SK-N-SH (cell line): ENCODE data around the gene SLC7A1. TPM values are rescaled to one million over a fixed set of nuclear protein-coding genes. Genes with fewer than 3 reads are reported as not detected.

Source experiments
- CTCF ChIA-PET: fragments of 300-600, 350-600 bp; formaldehyde crosslinking; extraction: SDS; loops from one replicate; lab custom pipeline; 2021; lab: Yijun Ruan, JAX
- POLR2A ChIA-PET: fragments of 350-600 bp; sonication (Branson Sonifier 250); formaldehyde crosslinking; extraction: SDS; loops from one replicate; lab custom pipeline; 2020; ENCODE audit warnings: antibody characterized with exemption, inconsistent platforms; lab: Yijun Ruan, JAX
- DNase-seq: peaks from one replicate; pipeline ENCODE4 v3.0.0; 2012
- H2AFZ ChIP-seq: fragments of 200-600 bp; sonication (generic); 2 replicates; pipeline ENCODE4 v1.8.1; 2016; ENCODE audit warnings: antibody characterized with exemption, mild to moderate bottlenecking, low read depth
- H3F3A ChIP-seq: fragments of 200-600 bp; sonication (generic); replicated peaks from 2 replicates; pipeline ENCODE3; 2016; ENCODE audit warnings: antibody characterized with exemption, mild to moderate bottlenecking; ENCODE audit not compliant: insufficient read depth
- H3K27ac ChIP-seq, 2 experiments: fragments of 200-500 bp in 1 of 2; fragments of 200-600 bp in 1 of 2; sonication (Bioruptor generic) in 1 of 2; sonication (generic), shearing (Covaris generic) in 1 of 2; 2 replicates each; pipeline versions ENCODE4 v1.5.1 to v1.6.1; 2014 to 2016; ENCODE audit warnings: low read depth in 2 of 2, inconsistent platforms in 1 of 2, low read length in 1 of 2, mild to moderate bottlenecking in 1 of 2, mixed read lengths in 1 of 2
- H3K27me3 ChIP-seq: fragments of 200-600 bp; sonication (generic), shearing (Covaris generic); 2 replicates; pipeline ENCODE4 v1.6.1; 2016; ENCODE audit warnings: mixed run types; ENCODE audit not compliant: insufficient read depth
- H3K36me3 ChIP-seq, 2 experiments: fragments of 200-500 bp in 1 of 2; fragments of 200-600 bp in 1 of 2; sonication (Bioruptor generic) in 1 of 2; sonication (generic) in 1 of 2; replicated peaks in 1 of 2; 2 replicates each; pipeline versions ENCODE3 to v1.5.1; 2014 to 2016; ENCODE audit warnings: low read length in 1 of 2, mild to moderate bottlenecking in 1 of 2; ENCODE audit not compliant: insufficient read depth in 2 of 2, control insufficient read depth in 1 of 2
- H3K4me1 ChIP-seq, 2 experiments: fragments of 200-500 bp in 1 of 2; fragments of 200-600 bp in 1 of 2; sonication (Bioruptor generic) in 1 of 2; sonication (generic), shearing (Covaris generic) in 1 of 2; 2 replicates each; pipeline versions ENCODE4 v1.5.1 to v1.6.1; 2014 to 2016; ENCODE audit warnings: low read depth in 1 of 2, low read length in 1 of 2, mixed run types in 1 of 2; ENCODE audit not compliant: insufficient read depth in 2 of 2, control insufficient read depth in 1 of 2
- H3K4me2 ChIP-seq: fragments of 200-600 bp; sonication (generic), shearing (Covaris generic); 2 replicates; pipeline ENCODE4 v1.6.1; 2017; ENCODE audit warnings: mixed run types
- H3K4me3 ChIP-seq, 2 experiments: fragments of 200-500 bp in 1 of 2; fragments of 200-600 bp in 1 of 2; sonication (Bioruptor generic) in 1 of 2; sonication (generic), shearing (Covaris generic) in 1 of 2; 2 replicates each; pipeline versions ENCODE4 v1.5.1 to v1.8.1; 2014 to 2016; ENCODE audit warnings: low read depth in 2 of 2, inconsistent platforms in 1 of 2, low read length in 1 of 2, mild to moderate bottlenecking in 1 of 2, mixed read lengths in 1 of 2, moderate library complexity in 1 of 2
- H3K79me2 ChIP-seq: fragments of 200-600 bp; sonication (generic); 2 replicates; pipeline ENCODE4 v1.8.1; 2017; ENCODE audit warnings: mild to moderate bottlenecking; ENCODE audit not compliant: insufficient read depth
- H3K9ac ChIP-seq: fragments of 200-600 bp; sonication (generic); 2 replicates; pipeline ENCODE4 v1.6.1; 2017; ENCODE audit warnings: mixed run types
- H3K9me2 ChIP-seq: fragments of 200-600 bp; sonication (generic); 2 replicates; pipeline ENCODE4 v1.6.1; 2017; ENCODE audit warnings: mixed run types
- H3K9me3 ChIP-seq: fragments of 200-600 bp; sonication (generic); 2 replicates; pipeline ENCODE4 v1.6.1; 2017; ENCODE audit warnings: mixed run types, mild to moderate bottlenecking, moderate library complexity
- H4K20me1 ChIP-seq: fragments of 200-600 bp; sonication (generic); 2 replicates; pipeline ENCODE4 v1.6.1; 2017; ENCODE audit warnings: mild to moderate bottlenecking, mixed run types; ENCODE audit not compliant: insufficient read depth
- CTCF ChIP-seq: fragments of 200-600 bp; sonication (generic); IDR thresholded peaks from 2 replicates; pipeline ENCODE4 v1.6.1; 2017; ENCODE audit warnings: antibody characterized with exemption, mild to moderate bottlenecking, moderate library complexity
- ELF1 ChIP-seq: IDR thresholded peaks from 2 replicates; pipeline ENCODE4 v1.4.0; 2012
- GABPA ChIP-seq: IDR thresholded peaks from 2 replicates; pipeline ENCODE4 v1.4.0; 2012; ENCODE audit warnings: low read depth, mild to moderate bottlenecking
- GATA2 ChIP-seq: sonication (generic); formaldehyde crosslinking; IDR thresholded peaks from 2 replicates; pipeline ENCODE4 v1.5.0; 2020; ENCODE audit warnings: mild to moderate bottlenecking, missing genetic modification reagents
- IRF3 ChIP-seq: fragments of 150-350 bp; IDR thresholded peaks from 2 replicates; pipeline ENCODE4 v1.6.1; 2016; ENCODE audit warnings: mild to moderate bottlenecking, low read depth, low read length
- JUND ChIP-seq: IDR thresholded peaks from 2 replicates; pipeline ENCODE4 v1.4.0; 2012
- MEF2A ChIP-seq: IDR thresholded peaks from 2 replicates; pipeline ENCODE4 v1.4.0; 2012; ENCODE audit warnings: low read depth, borderline replicate concordance
- NFIC ChIP-seq: IDR thresholded peaks from 2 replicates; pipeline ENCODE4 v1.4.0; 2012; ENCODE audit warnings: borderline replicate concordance
- PBX3 ChIP-seq: IDR thresholded peaks from 2 replicates; pipeline ENCODE4; 2012
- RAD21 ChIP-seq: IDR thresholded peaks from 2 replicates; pipeline ENCODE4 v1.6.1; 2012; ENCODE audit warnings: mild to moderate bottlenecking, low read length
- RCOR1 ChIP-seq: fragments of 150-350 bp; IDR thresholded peaks from 2 replicates; pipeline ENCODE4 v1.6.1; 2017; ENCODE audit warnings: antibody characterized with exemption, low read length
- RXRA ChIP-seq: IDR thresholded peaks from 2 replicates; pipeline ENCODE4 v1.4.0; 2012; ENCODE audit warnings: low read depth, mild to moderate bottlenecking, borderline replicate concordance
- SIN3A ChIP-seq: IDR thresholded peaks from 2 replicates; pipeline ENCODE4 v1.6.1; 2012; ENCODE audit warnings: low read depth, mild to moderate bottlenecking, low read length, moderate library complexity, borderline replicate concordance
- SMC3 ChIP-seq: IDR thresholded peaks from 2 replicates; pipeline ENCODE4 v1.6.1; 2012; ENCODE audit warnings: low read depth, low read length, improper control_type of control experiment
- TAF1 ChIP-seq: IDR thresholded peaks from 2 replicates; pipeline ENCODE4 v1.6.1; 2012; ENCODE audit warnings: low read depth, mild to moderate bottlenecking, low read length, moderate library complexity, borderline replicate concordance
- USF1 ChIP-seq: IDR thresholded peaks from 2 replicates; pipeline ENCODE4 v1.4.0; 2012; ENCODE audit warnings: low read depth, borderline replicate concordance
- USF2 ChIP-seq: fragments of 150-350 bp; IDR thresholded peaks from 2 replicates; pipeline ENCODE4 v1.6.1; 2017; ENCODE audit warnings: antibody characterized with exemption, low read length, low read depth, borderline replicate concordance
- WGBS: methylation state at CpG from one replicate; pipeline ENCODE4 v1.1.6; 2017; ENCODE audit warnings: low lambda C conversion rate; 5-methylcytosine and 5-hydroxymethylcytosine counted together
- polyA plus RNA-seq, 3 experiments: library from polyadenylated mRNA; depleted of rRNA; stranded (reverse); fragments of >200 nt; gene quantifications; 2 replicates each; pipeline ENCODE4 v1.2.3, GENCODE V29; 2012

The SLC7A1 gene
- polyA plus RNA-seq, 1 of the 3 experiments (the other 2 are of a cell fraction): 14.0 TPM

- TF ChIP-seq CTCF: no peak
- no peak for TF ChIP-seq GABPA
- TF ChIP-seq GATA2 (CRISPR knock-in tag): peak; percentile 65
- TF ChIP-seq RXRA: no peak
- TF ChIP-seq RCOR1: peak; percentile 33; the same call in 1 of the 2 replicates
- TF ChIP-seq SIN3A: no peak
- no peak for TF ChIP-seq JUND
- no peak for TF ChIP-seq SMC3
- TF ChIP-seq TAF1: no peak
- TF ChIP-seq RAD21: no peak
- no peak for TF ChIP-seq IRF3
- TF ChIP-seq USF2: no peak
- TF ChIP-seq MEF2A: no peak
- TF ChIP-seq ELF1: no peak
- TF ChIP-seq PBX3: peak; percentile 45
- TF ChIP-seq NFIC: peak; percentile 44; the same call in 1 of the 2 replicates
- TF ChIP-seq, all 33 proteins: peak for 8
These were observed 129.7 kb downstream of the SLC7A1 start (continued) for GRCh38 chr13:29465741-29466293.

GRCh38 chr13:29464105-29464679 lies 131.3 kb downstream of the SLC7A1 start:
- ChIA-PET CTCF (interaction anchor here (0.9 kb wide), 1 partner anchor 11 kb away, joined by 3 read pairs; no protein-coding TSS in a partner anchor), POLR2A (no interaction called here)
- Histone ChIP-seq H3K79me2 (no peaks in the 10 kb centered on the region), H3K36me3 (no peaks in the 10 kb centered on the region), H3K9me3 (no peaks in the 10 kb centered on the region), H3K27ac (no peak overlapping the region), H3K4me2 (no peak overlapping the region), H3F3A (no peaks in the 10 kb centered on the region), H3K27me3 (no peaks in the 10 kb centered on the region), H3K9ac (no peak overlapping the region), H4K20me1 (no peaks in the 10 kb centered on the region), H3K4me1 (peaks cover 0 to 26% of the 10 kb centered on the region in 2 experiments; a peak in 2 of 4 replicates), H3K9me2 (no peaks in the 10 kb centered on the region), H2AFZ (no peak overlapping the region), H3K4me3 (no peak overlapping the region)
- DNase-seq: no peak
- TF ChIP-seq USF2 (no peak), CTCF (no peak), USF1 (no peak)
- WGBS: 77% methylated on average over 4 of the region's 4 CpGs
